ENCODE results near the gene CFAP74.
"Not testable (repeated sequence)": the region's sequence is repeated elsewhere in the genome, so short reads cannot be mapped to it uniquely, and the experiment has no call there.

CFAP74 gene

DNA sequence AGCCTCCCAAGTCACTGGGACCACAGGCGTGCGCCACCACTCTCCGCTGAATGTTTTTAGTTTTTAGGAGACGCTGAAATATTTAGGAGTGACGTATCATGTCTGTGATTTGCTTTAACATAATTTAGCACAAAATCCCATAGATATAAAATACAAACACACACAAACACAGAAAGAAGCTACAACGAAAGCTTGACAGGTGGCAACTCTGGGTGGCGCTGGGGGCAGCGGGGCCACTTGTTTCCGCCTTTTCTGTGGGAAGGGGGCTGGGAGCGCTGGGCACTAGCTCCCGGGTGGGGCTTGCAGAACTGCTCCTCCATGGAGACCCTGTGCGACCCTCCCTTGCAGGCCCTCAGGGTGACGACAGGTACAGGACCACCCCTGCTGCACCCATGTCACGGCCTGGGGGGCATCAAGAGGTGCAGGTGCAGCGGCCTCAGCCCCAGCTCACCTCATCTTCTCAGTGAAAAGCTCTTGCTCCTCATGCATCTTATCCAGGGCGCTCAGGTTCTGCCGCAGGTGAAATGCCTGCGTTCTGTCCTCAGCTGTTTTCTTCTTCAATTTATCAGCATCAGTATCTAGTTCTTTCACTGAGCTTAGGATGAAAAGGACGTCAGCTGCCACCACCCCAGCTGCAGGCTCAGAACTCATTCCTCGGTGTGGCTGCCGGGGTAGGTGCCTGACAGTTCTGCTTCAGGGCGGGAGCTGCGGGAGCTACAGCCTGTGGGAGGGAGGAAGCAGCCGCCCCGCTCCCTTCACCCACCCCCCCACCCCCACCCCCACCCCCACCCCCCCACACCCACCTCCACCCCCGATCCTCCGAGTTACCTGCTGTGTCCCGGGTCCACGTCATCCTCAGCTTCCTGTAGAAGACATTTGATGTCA is 15.3 kb downstream of the CFAP74 start:
- no peak for DNase-seq (ENCODE audit: low spot score)

DNA sequence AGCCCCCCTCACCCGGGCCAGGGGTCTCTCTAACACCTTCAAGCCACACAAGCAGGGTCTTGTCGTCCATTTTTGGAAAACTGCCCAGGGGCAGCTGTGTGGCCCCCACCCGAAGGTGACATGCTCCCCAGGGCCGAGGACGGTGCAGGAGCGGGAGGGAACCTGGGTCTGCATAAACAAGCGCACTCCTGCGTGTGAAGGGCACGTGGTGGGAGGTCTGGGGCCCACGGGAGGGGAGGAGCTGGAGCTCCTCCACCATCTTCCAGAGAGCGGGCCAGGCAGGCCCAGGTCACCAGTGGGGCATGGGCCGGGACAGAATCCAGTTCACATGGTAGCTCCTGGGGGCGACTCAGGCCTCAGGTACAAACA is 16.5 kb downstream of the CFAP74 start:
- DNase-seq (ENCODE audit: low spot score): no peak

DNA sequence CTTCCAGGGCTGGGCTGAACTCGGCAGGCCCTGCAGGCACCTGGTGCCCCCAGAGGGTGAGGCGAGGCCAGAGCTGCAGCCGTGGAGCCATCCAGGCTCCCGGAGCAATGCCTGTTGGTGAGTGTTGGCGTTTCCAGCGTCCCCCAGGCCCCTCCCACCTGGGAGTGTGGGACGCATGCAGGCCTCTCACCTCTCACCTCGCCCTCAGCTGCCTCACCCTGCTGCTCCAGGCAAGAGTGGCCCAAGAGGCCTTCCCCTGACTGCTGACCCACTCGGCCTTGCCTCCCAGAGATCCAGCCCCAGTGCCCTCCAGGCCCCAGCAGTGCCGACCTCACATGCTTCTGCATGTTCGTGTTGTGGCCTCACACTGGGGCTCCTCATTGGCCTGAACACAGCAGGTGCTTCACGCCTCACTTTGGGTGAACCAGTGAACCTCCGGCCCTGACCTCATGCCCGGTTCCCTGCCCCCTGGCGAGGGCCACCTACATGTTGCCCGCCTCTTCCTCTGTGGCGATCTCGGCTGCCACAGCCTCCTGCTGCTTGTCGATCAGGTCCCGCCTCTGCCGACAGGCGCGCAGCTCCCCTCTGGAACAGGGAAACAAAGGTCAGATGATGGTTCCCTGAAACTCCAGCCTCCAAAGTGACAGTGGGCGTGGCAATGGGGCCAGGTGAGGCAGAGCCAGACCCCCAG is 17.0 kb downstream of the CFAP74 start:
- DNase-seq (ENCODE audit: low spot score): no peak

DNA sequence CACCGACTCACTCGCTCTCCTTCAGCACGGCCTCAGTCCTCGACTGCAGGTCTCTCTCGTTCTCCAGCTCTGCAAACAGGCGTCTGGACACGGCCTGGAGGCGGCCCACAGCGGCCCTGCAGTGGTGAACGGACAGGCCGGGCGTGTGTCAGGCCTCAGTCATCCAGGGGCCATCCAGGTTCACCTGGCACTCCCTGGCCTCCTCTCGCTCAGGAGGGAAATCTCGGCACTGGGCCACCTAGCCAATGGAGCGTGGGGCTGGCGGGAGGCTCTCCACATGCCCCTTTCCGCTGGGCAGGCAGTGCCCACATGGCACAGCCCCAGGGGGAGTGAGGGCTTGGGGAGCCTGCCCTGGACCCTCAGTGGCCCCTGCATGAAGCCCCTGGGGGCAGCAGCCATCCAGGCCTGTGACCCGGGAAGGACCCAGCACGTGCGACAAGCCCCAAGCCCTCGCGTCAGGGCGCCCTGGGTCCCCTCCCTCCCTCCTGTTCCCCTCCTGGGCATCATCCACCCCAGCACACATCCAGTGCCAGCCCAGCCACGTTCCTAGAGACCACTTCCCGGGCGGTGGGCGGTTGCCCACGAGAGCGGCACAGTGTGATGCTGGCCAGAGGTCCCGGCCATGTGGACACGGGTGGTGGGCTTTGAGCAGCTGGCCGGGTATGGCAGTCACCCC is 18.1 kb downstream of the CFAP74 start:
- no peak for DNase-seq (ENCODE audit: low spot score)

DNA sequence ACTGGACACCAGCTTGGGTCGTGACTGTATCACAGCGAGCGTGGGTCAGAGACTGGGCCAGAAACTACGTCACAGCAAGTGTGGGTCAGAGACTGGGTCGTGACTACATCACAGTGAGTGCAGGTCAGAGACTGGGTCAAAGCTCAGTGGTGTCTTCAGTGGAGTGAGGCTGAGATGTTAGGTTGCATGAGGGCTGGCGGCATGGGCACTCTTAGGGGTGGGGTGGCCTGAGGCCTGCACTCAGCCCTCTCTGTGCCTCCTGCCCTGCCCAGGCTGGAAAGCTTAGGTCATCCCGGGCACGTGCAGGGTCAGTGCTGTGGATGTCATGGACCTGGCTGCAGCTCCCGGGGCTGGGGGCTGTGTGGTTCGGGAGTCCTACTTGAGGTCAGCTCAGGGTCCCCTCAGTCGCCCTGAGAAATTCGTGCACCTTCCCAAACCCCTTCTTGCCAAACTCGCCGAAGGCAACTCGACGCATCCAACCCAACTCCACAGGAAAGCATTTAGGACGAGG is 19.0 kb downstream of the CFAP74 start:
- DNase-seq (ENCODE audit: low spot score): no peak

DNA sequence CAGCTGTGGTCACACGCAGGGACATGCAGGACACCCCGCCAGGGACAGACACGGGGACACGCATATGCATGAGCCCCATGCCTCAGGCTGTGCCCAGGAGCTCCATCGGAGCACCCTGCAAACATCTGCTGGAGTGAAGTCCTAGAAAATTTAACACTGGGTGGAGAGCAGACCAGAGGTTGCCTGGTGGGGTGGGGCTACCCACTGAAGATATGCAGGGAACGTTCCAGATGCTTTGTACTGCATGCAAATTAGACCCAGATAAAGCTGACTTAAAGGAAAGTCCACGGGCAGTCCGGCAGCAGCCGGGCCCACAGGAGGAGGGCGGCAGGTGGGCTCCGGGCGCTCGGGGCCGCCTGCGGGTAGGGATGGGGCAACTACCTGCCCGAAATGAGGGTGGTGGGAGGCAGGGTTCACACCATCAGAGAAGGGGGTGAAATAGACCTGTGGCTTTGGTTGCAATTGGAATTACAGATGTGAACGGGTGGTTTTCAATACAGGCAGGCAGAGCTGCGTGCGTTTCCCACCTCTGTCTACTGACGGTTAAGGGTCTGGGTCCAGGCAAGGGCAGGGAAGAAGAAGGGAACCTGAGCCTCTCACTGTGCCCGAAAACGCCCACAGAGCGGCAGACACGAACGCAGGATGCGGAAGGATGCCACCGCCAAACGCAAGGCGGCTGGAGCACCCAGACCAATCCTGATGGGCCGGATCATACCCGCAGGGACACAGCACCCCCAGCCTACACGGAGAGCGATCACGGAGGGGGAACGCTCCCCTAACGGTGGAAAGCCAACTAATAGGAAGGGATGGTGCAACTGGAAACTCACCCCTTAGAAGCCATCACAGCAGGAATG is 21.0 kb downstream of the CFAP74 start:
- no peak for DNase-seq (ENCODE audit: low spot score)

DNA sequence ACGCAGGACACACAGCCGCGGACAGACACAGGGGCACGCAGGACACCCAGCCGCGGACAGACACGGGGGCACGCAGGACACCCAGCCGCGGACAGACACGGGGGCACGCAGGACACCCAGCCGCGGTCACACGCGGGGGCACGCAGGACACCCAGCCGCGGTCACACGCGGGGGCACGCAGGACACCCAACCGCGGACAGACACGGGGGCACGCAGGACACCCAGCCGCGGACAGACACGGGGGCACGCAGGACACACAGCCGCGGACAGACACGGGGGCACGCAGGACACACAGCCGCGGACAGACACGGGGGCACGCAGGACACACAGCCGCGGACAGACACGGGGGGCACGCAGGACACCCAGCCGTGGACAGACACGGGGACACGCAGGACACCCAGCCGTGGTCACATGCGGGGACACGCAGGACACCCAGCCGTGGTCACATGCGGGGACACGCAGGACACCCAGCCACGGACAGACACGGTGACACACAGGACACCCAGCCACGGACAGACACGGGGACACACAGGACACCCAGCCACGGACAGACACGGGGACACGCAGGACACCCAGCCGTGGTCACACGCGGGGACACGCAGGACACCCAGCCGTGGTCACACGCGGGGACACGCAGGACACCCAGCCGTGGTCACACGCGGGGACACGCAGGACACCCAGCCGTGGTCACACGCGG is 21.8 kb downstream of the CFAP74 start:
- DNase-seq (ENCODE audit: low spot score): not testable (repeated sequence)

DNA sequence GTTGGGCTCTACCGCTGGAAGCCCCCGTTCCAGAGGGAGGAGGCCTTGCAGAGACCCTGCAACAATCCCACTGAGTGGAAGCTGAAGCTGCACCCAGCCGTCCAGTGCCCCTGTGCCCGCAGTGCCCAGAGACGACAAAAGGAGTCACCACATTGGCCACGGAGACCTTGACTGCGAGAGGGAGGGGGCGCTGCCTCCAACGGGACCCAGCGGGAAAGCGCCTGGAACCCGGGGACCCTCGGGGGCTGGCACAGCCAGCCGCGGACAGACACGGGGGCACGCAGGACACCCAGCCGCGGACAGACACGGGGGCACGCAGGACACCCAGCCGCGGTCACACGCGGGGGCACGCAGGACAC is 22.5 kb downstream of the CFAP74 start:
- no peak for DNase-seq (ENCODE audit: low spot score)

DNA sequence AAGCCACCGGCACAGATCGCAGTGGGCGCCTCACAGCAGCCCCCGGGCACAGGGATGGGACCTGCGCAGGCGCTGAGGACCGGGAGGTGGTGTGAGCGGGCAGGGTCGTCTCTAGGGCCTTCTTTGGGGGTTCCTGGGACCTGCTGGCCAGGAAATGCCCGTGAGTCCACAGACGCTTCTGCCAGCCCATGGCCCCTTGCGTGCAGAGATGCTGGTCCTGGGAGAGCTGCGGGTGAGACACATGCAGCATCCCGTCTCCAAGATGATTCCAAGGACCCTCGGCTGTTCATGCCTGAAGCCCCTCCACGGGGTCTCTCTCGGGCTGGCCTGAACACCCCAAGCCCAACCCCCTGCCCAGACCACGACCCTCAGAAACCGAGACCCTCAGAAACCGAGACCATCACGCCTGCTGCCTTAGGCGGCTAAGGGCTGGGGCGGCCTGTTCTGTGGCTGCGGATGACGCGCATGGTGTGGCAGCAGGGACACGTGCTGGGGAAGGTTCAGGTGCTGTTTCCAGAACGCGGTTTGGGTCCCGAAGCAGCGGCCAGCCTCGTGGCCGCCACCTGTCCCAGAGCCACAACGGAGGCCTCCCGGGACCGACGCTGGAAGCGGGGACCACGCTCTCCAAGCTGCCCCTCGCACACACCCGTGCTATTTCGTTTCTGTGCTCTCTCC is 23.0 kb downstream of the CFAP74 start:
- DNase-seq (ENCODE audit: low spot score): no peak

DNA sequence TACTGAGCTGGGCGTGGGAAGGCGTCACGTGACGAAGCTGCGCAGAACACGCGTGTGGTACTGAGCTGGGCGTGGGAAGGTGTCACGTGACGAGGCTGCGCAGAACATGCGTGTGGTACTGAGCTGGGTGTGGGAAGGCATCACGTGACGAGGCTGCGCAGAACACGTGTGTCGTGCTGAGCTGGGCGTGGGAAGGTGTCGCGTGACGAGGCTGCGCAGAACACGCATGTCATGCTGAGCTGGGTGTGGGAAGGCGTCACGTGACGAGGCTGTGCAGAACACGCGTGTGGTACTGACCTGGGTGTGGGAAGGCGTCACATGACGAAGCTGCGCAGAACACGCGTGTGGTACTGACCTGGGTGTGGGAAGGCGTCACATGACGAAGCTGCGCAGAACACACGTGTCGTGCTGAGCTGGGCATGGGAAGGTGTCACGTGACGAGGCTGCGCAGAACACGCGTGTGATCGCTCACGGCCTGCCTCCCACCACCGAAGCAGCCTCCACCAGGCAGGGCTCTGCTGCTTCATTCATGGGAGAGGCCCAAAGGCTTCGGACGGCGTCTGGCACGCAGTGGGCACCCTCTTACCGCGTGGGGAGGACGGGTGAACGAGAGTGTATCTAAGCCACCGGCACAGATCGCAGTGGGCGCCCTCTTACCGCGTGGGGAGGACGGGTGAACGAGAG is 24.0 kb downstream of the CFAP74 start:
- no peak for DNase-seq (ENCODE audit: low spot score)

DNA sequence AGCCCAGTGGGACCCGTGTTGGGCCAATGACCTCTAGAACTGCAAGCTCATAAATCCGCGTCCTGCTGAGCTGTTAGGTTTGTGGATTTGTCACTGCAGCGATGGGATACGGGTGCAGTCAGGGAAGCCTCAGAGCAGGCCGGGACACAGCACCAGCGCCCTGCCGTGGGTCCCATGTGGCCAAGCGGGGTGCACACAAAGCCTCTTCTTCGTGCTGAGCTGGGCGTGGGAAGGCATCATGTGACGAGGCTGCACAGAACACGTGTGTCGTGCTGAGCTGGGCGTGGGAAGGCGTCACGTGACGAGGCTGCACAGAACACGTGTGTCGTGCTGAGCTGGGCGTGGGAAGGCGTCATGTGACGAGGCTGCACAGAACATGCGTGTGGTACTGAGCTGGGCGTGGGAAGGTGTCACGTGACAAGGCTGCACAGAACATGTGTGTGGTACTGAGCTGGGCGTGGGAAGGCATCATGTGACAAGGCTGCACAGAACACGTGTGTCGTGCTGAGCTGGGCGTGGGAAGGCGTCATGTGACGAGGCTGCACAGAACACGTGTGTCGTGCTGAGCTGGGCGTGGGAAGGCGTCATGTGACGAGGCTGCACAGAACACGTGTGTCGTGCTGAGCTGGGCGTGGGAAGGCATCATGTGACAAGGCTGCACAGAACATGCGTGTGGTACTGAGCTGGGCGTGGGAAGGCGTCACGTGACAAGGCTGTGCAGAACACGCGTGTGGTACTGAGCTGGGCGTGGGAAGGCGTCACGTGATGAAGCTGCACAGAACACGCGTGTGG is 24.7 kb downstream of the CFAP74 start:
- DNase-seq (ENCODE audit: low spot score): not testable (repeated sequence)

DNA sequence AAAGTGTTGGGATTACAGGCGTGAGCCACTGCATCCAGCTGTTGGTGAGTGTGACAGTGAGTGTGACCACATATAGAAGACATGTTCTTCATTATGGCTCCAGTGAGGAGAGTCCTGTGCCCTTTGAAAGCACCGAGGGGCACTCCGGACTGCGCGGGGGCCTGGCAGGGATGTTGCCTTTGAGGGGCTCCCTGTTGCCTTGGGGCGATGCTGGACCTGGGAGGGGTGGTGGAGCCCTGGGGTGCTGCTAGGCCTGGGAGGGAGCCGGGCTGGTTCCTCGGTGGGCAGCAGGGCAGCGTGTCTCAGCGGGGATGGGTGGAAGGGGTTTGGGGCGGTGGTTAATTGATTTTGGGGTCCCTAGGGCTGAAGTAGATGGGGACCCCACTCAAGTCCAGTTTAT is 25.5 kb downstream of the CFAP74 start:
- no peak for DNase-seq (ENCODE audit: low spot score)

DNA sequence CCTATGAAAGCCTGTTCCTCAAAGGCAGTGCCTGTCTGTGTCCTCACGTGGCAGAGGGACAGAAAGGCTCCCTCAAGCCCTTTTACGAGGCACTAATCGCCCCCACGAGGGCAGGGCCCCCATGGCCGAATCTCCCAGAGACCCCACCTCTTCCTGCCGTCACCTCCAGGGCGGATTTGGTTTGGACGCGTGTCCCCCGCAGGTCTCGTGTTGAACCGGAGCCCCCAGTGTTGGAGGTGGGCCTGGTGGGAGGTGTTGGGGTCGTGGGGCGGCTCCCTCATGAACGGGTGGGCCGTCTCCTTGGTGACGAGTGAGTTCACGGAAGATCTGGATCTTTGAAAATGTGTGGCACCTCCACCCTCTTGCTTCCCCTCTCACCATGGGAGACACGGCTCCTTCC is 27.6 kb downstream of the CFAP74 start:
- no peak for DNase-seq (ENCODE audit: low spot score)

DNA sequence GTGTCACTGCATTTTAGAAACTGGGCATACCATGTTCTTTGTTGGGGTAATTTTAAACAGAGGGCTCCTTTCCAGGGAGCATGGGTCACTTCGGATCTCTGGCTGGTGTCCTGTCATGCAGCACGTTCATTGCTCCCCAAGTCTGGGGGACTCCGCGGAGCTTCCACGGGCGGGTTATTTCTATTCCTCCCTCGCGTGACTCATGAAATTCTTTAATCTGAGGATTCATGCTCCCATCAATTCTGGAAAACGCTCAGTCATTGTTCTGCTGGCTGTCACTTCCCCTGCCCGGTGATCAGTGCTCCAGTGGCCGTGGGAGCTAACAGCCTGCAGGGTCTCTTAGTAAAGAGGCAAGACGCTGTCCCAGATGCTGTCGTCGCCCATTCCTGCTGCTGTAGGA is 28.1 kb downstream of the CFAP74 start:
- DNase-seq (ENCODE audit: low spot score): no peak

DNA sequence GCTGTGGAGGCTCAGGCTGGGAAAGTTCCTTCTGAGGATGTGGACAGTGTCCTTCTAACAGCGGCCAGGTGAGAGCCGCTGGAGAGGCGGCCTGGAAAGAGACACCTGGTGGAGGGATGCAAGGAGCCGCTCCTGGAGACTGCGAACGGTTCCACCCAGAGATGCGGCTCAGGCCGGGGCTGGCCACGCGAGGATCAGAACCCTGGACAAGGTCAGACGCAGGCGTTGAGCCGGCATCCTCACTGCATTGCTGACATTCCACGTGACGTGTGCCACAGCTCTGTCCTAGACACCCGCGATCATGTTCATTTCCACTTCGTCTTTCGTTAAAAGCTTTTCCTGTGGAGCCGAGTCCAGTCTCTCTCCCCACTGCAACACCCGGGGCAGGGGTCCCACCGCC is 28.8 kb downstream of the CFAP74 start:
- no peak for DNase-seq (ENCODE audit: low spot score)

DNA sequence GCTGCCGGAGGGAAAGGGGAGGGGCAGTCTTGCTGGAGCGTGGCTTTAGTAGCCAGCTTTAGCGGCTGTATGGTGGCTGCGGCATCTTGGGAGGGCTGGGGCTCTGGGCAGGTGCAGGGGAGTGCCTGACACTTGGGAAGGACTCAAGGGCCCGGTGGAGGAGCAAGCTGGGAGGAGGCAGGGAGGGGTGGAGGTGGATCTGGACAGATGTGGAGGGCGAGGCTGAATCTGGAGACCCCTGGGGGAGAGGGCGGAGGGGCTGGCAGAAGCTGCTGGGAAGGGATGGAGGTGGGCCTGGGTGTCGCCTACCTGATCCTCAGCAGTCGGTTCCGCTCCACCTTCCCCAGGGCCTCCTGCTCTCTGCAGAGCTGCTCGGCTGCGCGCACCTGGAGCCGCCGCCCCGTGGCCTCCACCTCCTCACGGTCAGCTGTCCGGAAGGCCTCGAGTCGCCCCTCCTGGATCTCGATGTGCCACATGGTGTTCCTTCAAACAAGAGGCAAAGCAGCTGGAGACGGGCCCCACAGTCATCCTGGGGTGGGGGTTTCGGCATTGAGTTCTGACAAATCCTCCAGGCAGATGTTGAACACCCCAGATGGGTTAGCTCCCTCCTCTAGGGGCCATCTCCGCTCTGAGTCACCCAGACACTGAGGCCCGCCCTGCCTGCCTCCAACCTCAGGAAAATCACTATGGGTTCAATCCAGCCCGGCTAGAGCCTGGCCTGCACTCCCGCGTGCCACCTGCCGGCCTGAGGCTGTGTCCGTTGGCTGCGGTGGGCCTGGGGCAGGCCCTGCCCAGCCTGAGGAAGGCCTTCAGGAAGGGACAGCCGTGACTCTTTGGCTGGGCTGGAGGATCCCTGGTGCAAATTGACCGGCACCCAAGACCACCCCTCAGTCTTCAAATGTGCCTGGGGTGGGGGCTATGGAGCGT is 29.6 kb downstream of the CFAP74 start:
- DNase-seq (ENCODE audit: low spot score): no peak

DNA sequence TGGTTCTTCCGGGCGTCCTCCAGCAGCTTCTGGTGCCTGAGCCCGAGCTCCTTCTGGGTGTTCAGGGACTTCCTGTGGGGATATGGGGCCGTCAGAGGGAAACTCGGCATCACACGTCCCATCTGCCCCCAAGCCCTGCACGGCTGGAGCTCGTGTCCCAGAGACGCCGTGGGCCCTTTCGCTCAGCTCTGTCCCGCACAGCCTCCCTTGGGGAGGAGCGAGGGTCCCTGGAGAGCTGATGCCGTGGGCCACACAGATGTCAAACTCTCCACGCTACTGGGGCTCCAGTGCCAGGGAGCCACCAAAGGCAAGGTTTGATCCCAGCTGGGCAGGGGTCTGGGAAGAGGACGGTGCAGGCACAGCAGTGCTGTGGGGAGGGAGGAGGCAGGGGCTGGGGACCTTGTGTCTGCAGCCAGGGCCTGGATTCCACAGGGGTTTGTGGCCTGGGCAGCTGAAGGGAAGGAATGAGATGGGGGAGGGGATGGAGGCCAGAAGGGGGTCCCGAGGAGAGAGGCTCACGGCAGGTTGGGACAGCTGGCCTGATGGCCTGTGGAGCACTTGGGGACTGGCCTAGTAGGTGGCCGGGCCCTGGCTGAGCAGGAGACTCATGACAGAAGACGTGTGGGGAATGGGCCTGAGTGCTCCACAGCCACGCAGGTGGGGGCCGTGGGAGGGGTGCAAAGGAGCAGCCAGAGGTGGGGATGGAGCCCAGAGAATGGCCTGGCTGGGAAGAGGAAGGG is 30.4 kb downstream of the CFAP74 start:
- DNase-seq (ENCODE audit: low spot score): no peak

DNA sequence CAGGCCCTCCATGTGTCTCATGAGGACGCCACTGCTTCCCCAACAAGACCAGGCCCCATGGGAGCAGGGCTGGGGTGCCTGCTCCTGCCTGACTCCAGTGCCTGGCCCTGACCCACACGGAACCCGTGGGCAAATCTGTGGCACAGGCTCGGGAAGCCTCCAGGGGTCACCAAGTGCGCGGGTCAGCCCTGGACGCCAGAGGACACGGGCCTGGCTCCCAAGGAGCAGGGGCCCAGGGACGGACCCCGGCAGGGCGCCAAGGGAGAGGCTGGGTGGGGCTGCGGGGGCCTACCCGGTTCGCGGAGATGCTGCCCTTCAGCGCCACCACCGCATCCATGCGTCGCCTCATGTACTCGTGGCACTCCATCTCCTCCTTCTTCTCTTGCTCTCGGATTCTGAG is 31.9 kb downstream of the CFAP74 start:
- no peak for DNase-seq (ENCODE audit: low spot score)

All from GM03348 (cell line).